PC-3 (cell line): Measurements from ENCODE around the gene CLEC16A. TPM values are rescaled to one million over a fixed set of nuclear protein-coding genes. Genes with fewer than 3 reads are reported as not detected.
A peak's percentile ranks its signal among the peaks of the same experiment; 100 is the strongest.
"Not testable (repeated sequence)": the region's sequence is repeated elsewhere in the genome, so short reads cannot be mapped to it uniquely, and the experiment has no call there.

Experiments used
- ATAC-seq: fragments of 200-7000 bp; cut with Tn5 transposase; 2 replicates; pipeline ENCODE4 v1.9.1; 2020; ENCODE audit warnings: mild to moderate bottlenecking, moderate library complexity
- BruUV-seq: library from RNA; stranded (reverse); fragments of 400-500 nt; replicated peaks from 2 replicates; lab custom pipeline; 2021; lab: Mats Ljungman, UMichigan
- CTCF ChIA-PET: fragments of 300-600 bp; sonication (Branson Sonifier 250); formaldehyde crosslinking; loops from one replicate; lab custom pipeline; 2022; ENCODE audit warnings: antibody characterized with exemption; lab: Charles Lee
- POLR2A ChIA-PET: fragments of 300-600 bp; sonication (Branson Sonifier 250); formaldehyde crosslinking; loops from one replicate; lab custom pipeline; 2022; ENCODE audit warnings: antibody characterized with exemption; ENCODE audit not compliant: unreplicated experiment; lab: Charles Lee
- DNase-seq: peaks from one replicate; pipeline ENCODE4 v3.0.0-alpha.2; 2015
- H2AFZ ChIP-seq: fragments of 300-600 bp; sonication (generic); 2 replicates; pipeline ENCODE4 v1.6.0; 2016; ENCODE audit warnings: antibody characterized with exemption, low read length
- H3F3A ChIP-seq: fragments of 300-600 bp; sonication (generic); one replicate; pipeline ENCODE4 v1.6.0; 2017; ENCODE audit warnings: antibody characterized with exemption, low read length, control low read depth, mild to moderate bottlenecking; ENCODE audit not compliant: unreplicated experiment
- H3K27ac ChIP-seq: fragments of 300-600 bp; sonication (generic); 2 replicates; pipeline ENCODE4 v1.5.1; 2016; ENCODE audit warnings: mild to moderate bottlenecking, low read length
- H3K27me3 ChIP-seq: fragments of 300-600 bp; sonication (generic); 2 replicates; pipeline ENCODE4 v1.6.1; 2016; ENCODE audit warnings: low read length, mixed read lengths
- H3K36me3 ChIP-seq: fragments of 300-600 bp; sonication (generic); 2 replicates; pipeline ENCODE4 v1.6.1; 2016; ENCODE audit warnings: low read depth, mixed run types, low read length, mixed read lengths
- H3K4me1 ChIP-seq: fragments of 300-600 bp; sonication (generic); 2 replicates; pipeline ENCODE4 v1.5.1; 2016; ENCODE audit warnings: low read length; ENCODE audit not compliant: insufficient read depth
- H3K4me2 ChIP-seq: fragments of 300-600 bp; sonication (generic); 2 replicates; pipeline ENCODE4 v1.6.0; 2016; ENCODE audit warnings: low read length
- H3K4me3 ChIP-seq: fragments of 300-600 bp; sonication (generic); 2 replicates; pipeline ENCODE4 v1.5.1; 2016; ENCODE audit warnings: mild to moderate bottlenecking, low read length, mixed read lengths
- H3K79me2 ChIP-seq: fragments of 300-600 bp; sonication (generic); 2 replicates; pipeline ENCODE4 v1.6.1; 2017; ENCODE audit warnings: low read length, mixed read lengths
- H3K9ac ChIP-seq: fragments of 300-600 bp; sonication (generic); 2 replicates; pipeline ENCODE4 v1.6.0; 2016; ENCODE audit warnings: mild to moderate bottlenecking, low read length
- H3K9me2 ChIP-seq: fragments of 300-600 bp; sonication (generic); replicated peaks from 2 replicates; pipeline ENCODE4 v1.6.1; 2016; ENCODE audit warnings: mixed run types, low read length, mixed read lengths
- H3K9me3 ChIP-seq: fragments of 300-600 bp; sonication (generic); 2 replicates; pipeline ENCODE4 v1.6.1; 2016; ENCODE audit warnings: low read length, mixed read lengths
- H4K20me1 ChIP-seq: fragments of 300-600 bp; sonication (generic); 2 replicates; pipeline ENCODE4 v1.6.1; 2016; ENCODE audit warnings: low read length, mixed read lengths
- EZH2 ChIP-seq: fragments of 300-600 bp; sonication (generic); IDR thresholded peaks from one replicate; pipeline ENCODE4 v1.6.1; 2017; ENCODE audit warnings: antibody characterized with exemption, mild to moderate bottlenecking, low read length; ENCODE audit not compliant: unreplicated experiment
- EZH2phosphoT487 ChIP-seq: fragments of 300-600 bp; sonication (generic); IDR thresholded peaks from 2 replicates; pipeline ENCODE4 v1.6.1; 2018; ENCODE audit warnings: mild to moderate bottlenecking, antibody characterized with exemption, low read length, borderline replicate concordance
- intact Hi-C: fragments of 100-400 bp; cut with micrococcal nuclease; formaldehyde crosslinking; loops from 2 replicates; pipeline ENCODE4 v1.9.0; 2023
- total RNA-seq: library from RNA; depleted of rRNA; stranded (reverse); fragments of >200 nt; gene quantifications from 2 replicates; pipeline ENCODE4 v1.2.3, GENCODE V29; 2014
- TF ChIP-seq, protein P1 (sequence below): fragments of 300-600 bp; sonication (generic); conservative IDR thresholded peaks from 2 replicates; pipeline ENCODE4 v1.5.1; 2017; ENCODE audit warnings: antibody characterized with exemption, low read depth, mild to moderate bottlenecking, low read length

Gene CLEC16A
- total RNA-seq, 1 experiment from 2014 or later, result 9.5 TPM

GRCh38 chr16:11217651-11218603 lies 273.6 kb downstream of the CLEC16A start:
- H2AFZ ChIP-seq, result no peak overlapping the region
- H3K4me2 ChIP-seq, result no peak overlapping the region
- H3K4me1 ChIP-seq, result no peaks in the 10 kb centered on the region
- no peaks in the 10 kb centered on the region for H3K9me3 ChIP-seq
- no peak overlapping the region for H3K9ac ChIP-seq
- no peak overlapping the region for H3K27ac ChIP-seq
- no peaks in the 10 kb centered on the region for H3K27me3 ChIP-seq
- ChIA-PET CTCF (interaction anchor here (0.6 to 0.7 kb wide), 2 partner anchors 64 to 1283 kb away, joined by 3 to 4 read pairs; no protein-coding TSS in a partner anchor), POLR2A (no interaction called here)
- no TSS peak for BruUV-seq
- no peaks in the 10 kb centered on the region for H3K9me2 ChIP-seq
- no peaks in the 10 kb centered on the region for H3F3A ChIP-seq
- TF ChIP-seq EZH2phosphoT487, result no peak
- TF ChIP-seq, protein P1, sequence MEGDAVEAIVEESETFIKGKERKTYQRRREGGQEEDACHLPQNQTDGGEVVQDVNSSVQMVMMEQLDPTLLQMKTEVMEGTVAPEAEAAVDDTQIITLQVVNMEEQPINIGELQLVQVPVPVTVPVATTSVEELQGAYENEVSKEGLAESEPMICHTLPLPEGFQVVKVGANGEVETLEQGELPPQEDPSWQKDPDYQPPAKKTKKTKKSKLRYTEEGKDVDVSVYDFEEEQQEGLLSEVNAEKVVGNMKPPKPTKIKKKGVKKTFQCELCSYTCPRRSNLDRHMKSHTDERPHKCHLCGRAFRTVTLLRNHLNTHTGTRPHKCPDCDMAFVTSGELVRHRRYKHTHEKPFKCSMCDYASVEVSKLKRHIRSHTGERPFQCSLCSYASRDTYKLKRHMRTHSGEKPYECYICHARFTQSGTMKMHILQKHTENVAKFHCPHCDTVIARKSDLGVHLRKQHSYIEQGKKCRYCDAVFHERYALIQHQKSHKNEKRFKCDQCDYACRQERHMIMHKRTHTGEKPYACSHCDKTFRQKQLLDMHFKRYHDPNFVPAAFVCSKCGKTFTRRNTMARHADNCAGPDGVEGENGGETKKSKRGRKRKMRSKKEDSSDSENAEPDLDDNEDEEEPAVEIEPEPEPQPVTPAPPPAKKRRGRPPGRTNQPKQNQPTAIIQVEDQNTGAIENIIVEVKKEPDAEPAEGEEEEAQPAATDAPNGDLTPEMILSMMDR, result no peak
- no peak for TF ChIP-seq EZH2
- H3K4me3 ChIP-seq, result no peak overlapping the region
- no peak for DNase-seq
- no peaks in the 10 kb centered on the region for H3K36me3 ChIP-seq
- no peaks in the 10 kb centered on the region for H4K20me1 ChIP-seq
- intact Hi-C loops, result no loop called here
- no peak for ATAC-seq
- H3K79me2 ChIP-seq, result no peaks in the 10 kb centered on the region

- Histone ChIP-seq H3K36me3 (no peaks in the 10 kb centered on the region), H3K27ac (no peak overlapping the region), H3K4me3 (no peak overlapping the region), H3F3A (no peaks in the 10 kb centered on the region), H3K4me1 (no peaks in the 10 kb centered on the region), H2AFZ (no peak overlapping the region), H3K4me2 (no peak overlapping the region), H3K9me2 (no peaks in the 10 kb centered on the region), H3K9me3 (no peaks in the 10 kb centered on the region), H3K79me2 (no peaks in the 10 kb centered on the region), H4K20me1 (no peaks in the 10 kb centered on the region), H3K9ac (no peak overlapping the region), H3K27me3 (no peaks in the 10 kb centered on the region)
- BruUV-seq, result no TSS peak
- CTCF ChIA-PET, result interaction anchor here (0.7 kb wide), 1 partner anchor 65 kb away, joined by 3 read pairs; no protein-coding TSS in a partner anchor
- DNase-seq, result no peak
- POLR2A ChIA-PET, result no interaction called here
- no peak for ATAC-seq
- TF ChIP-seq, protein P1, result peak; percentile 58
- TF ChIP-seq EZH2phosphoT487 (no peak), EZH2 (no peak)
- intact Hi-C loops, result no loop called here
Observed at GRCh38 chr16:11218604-11218962, 274.2 kb downstream of the CLEC16A start.

DNA sequence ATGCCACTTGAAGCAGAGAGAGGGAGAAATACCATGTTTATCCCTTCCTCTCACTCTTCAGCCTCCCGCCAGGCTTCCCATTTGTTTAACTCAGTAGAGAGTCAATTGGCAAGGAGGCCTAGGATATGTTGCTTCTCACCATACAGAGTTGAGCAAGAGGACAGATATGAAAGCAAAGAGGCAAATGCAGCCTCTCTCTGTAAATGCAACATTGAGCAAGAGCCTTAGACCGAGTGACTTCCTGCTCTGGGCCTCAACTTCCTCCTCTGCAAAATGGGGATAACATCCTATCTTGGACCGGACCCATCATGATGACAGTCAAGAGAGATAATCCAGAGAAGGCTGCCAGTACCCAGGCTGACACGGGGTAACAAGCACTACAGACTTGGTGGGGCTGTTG lies 274.8 kb downstream of the CLEC16A start:
- no peak overlapping the region for H2AFZ ChIP-seq
- CTCF ChIA-PET, result no interaction called here

DNA sequence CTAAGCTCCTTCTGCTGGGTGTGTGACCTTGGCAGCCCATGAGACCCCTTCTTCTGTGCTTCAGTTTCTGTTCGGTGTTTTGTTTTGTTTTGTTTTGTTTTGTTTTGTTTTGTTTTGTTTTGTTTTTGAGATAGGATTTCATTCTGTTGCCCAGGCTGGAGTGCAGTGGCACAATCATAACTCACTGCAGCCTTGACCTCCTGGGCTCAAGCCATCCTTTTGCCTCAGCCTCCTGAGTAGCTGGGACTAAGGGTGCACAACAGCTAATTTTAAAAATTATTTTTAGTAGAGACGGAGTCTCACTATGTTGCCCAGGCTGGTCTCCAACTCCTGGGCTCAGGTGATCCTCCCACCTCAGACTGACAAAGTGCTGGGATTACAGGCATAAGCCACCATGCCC lies 276.1 kb downstream of the CLEC16A start:
- ATAC-seq, H3K27me3 ChIP-seq, H3K79me2 ChIP-seq, POLR2A ChIA-PET, H3K4me2 ChIP-seq, H2AFZ ChIP-seq, DNase-seq, H3K4me3 ChIP-seq, H3K4me1 ChIP-seq, H3K9ac ChIP-seq, H3K9me3 ChIP-seq, intact Hi-C loops, BruUV-seq, H3K9me2 ChIP-seq, H3K27ac ChIP-seq, H3F3A ChIP-seq, H3K36me3 ChIP-seq, CTCF ChIA-PET, H4K20me1 ChIP-seq: not testable (repeated sequence)

More for the DNA sequence above, 274.8 kb downstream of the CLEC16A start:
- no peaks in the 10 kb centered on the region for H3F3A ChIP-seq
- no TSS peak for BruUV-seq
- H3K36me3 ChIP-seq, result no peaks in the 10 kb centered on the region
- no peaks in the 10 kb centered on the region for H3K79me2 ChIP-seq
- no peaks in the 10 kb centered on the region for H3K27me3 ChIP-seq
- H4K20me1 ChIP-seq, result no peaks in the 10 kb centered on the region
- ATAC-seq (no peak), DNase-seq (no peak)
- no peak overlapping the region for H3K9ac ChIP-seq
- intact Hi-C loops, result no loop called here
- no peak overlapping the region for H3K4me3 ChIP-seq
- no peaks in the 10 kb centered on the region for H3K9me2 ChIP-seq
- no peaks in the 10 kb centered on the region for H3K4me1 ChIP-seq
- no peak overlapping the region for H3K27ac ChIP-seq
- TF ChIP-seq EZH2 (no peak), EZH2phosphoT487 (no peak)
- TF ChIP-seq, protein P1, result no peak
- no peaks in the 10 kb centered on the region for H3K9me3 ChIP-seq
- POLR2A ChIA-PET, result no interaction called here
- H3K4me2 ChIP-seq, result no peak overlapping the region
